Endothelial cell of umbilical vein (primary cell): Measurements from ENCODE around the gene GRK5. TPM values are rescaled to one million over a fixed set of nuclear protein-coding genes. Genes with fewer than 3 reads are reported as not detected.

Experiments used
- BruUV-seq: library from RNA; stranded (reverse); fragments of 400-500 nt; replicated peaks from 2 replicates; lab custom pipeline; 2021; lab: Mats Ljungman, UMichigan
- CTCF ChIA-PET: fragments of 300-600, 350-600 bp; sonication (Branson Sonifier 250); formaldehyde crosslinking; loops from one replicate; lab custom pipeline; 2021; ENCODE audit warnings: antibody characterized with exemption, inconsistent platforms; lab: Charles Lee
- POLR2A ChIA-PET: fragments of 300-600, 350-600 bp; sonication (Branson Sonifier 250); formaldehyde crosslinking; loops from one replicate; lab custom pipeline; 2021; ENCODE audit warnings: antibody characterized with exemption, inconsistent platforms; lab: Charles Lee
- DNase-seq: peaks from one replicate; pipeline ENCODE4 v3.0.0-alpha.2; 2011; ENCODE audit warnings: low read depth, low spot score
- FAIRE-seq: peaks from 2 replicates; lab custom pipeline; 2011; peaks lifted over from hg19 to GRCh38; lab: Jason Lieb, UNC
- H2AFZ ChIP-seq: 2 replicates; pipeline ENCODE4 v1.6.0; 2012; ENCODE audit warnings: low read depth, low read length, control low read depth, inconsistent platforms
- H3K27ac ChIP-seq: 2 replicates; pipeline ENCODE4 v1.5.1; 2011; ENCODE audit warnings: low read depth, mild to moderate bottlenecking, control low read depth, low read length, moderate library complexity; ENCODE audit not compliant: insufficient read depth
- H3K27me3 ChIP-seq, 2 experiments: 2 replicates each; pipeline versions ENCODE4 v1.6.0 to v1.6.1; 2011; ENCODE audit warnings: low read length in 2 of 2, mixed read lengths in 1 of 2; ENCODE audit not compliant: control insufficient read depth in 2 of 2, insufficient read depth in 2 of 2
- H3K36me3 ChIP-seq, 2 experiments: 2 replicates in 1 of 2; 3 replicates in 1 of 2; pipeline ENCODE4 v1.5.1; 2011; ENCODE audit warnings: low read length in 2 of 2, mild to moderate bottlenecking in 1 of 2, moderate library complexity in 1 of 2; ENCODE audit not compliant: control insufficient read depth in 2 of 2, insufficient read depth in 2 of 2; ENCODE audit errors: extremely low read depth in 1 of 2
- H3K4me1 ChIP-seq: 3 replicates; pipeline ENCODE4 v1.5.1; 2011; ENCODE audit warnings: mild to moderate bottlenecking, low read length; ENCODE audit not compliant: control insufficient read depth, insufficient read depth; ENCODE audit errors: extremely low read depth
- H3K4me2 ChIP-seq: 2 replicates; pipeline ENCODE4 v1.6.1; 2011; ENCODE audit warnings: low read length, control low read depth, mixed read lengths; ENCODE audit not compliant: insufficient read depth
- H3K4me3 ChIP-seq, 3 experiments: fragments of 200-600 bp in 1 of 3; sonication (generic), shearing (Covaris generic) in 1 of 3; replicated peaks in 1 of 3; 2 replicates each; pipeline ENCODE4 v1.5.1; 2011 to 2016; ENCODE audit warnings: control low read depth in 3 of 3, low read length in 3 of 3, mild to moderate bottlenecking in 2 of 3, inconsistent platforms in 1 of 3, low read depth in 1 of 3, moderate library complexity in 1 of 3; ENCODE audit not compliant: insufficient read depth in 1 of 3
- H3K79me2 ChIP-seq: 2 replicates; pipeline ENCODE4 v1.6.0; 2012; ENCODE audit warnings: low read length, inconsistent platforms; ENCODE audit not compliant: control insufficient read depth, insufficient read depth
- H3K9ac ChIP-seq: replicated peaks from 2 replicates; pipeline ENCODE3; 2011; ENCODE audit warnings: low read length, control low read depth; ENCODE audit not compliant: insufficient read depth; ENCODE audit errors: extremely low read depth
- H3K9me1 ChIP-seq: replicated peaks from 3 replicates; pipeline ENCODE4 v1.6.0; 2011; ENCODE audit warnings: mild to moderate bottlenecking, low read length; ENCODE audit not compliant: control insufficient read depth, insufficient read depth; ENCODE audit errors: extremely low read depth
- H3K9me3 ChIP-seq: replicated peaks from 2 replicates; pipeline ENCODE4 v1.5.1; 2012; ENCODE audit warnings: low read length, inconsistent platforms; ENCODE audit not compliant: control insufficient read depth, insufficient read depth
- H4K20me1 ChIP-seq: replicated peaks from 2 replicates; pipeline ENCODE3; 2011; ENCODE audit warnings: mild to moderate bottlenecking, low read length; ENCODE audit not compliant: control insufficient read depth, insufficient read depth; ENCODE audit errors: extremely low read depth
- EZH2 ChIP-seq: IDR thresholded peaks from 2 replicates; pipeline ENCODE4 v1.6.1; 2012; ENCODE audit warnings: borderline replicate concordance, low read depth, mild to moderate bottlenecking, moderate library complexity, low read length, inconsistent platforms; ENCODE audit not compliant: severe bottlenecking
- FOS ChIP-seq: IDR thresholded peaks from 2 replicates; pipeline ENCODE4 v1.6.1; 2011; ENCODE audit warnings: mild to moderate bottlenecking, low read length, moderate library complexity, borderline replicate concordance; ENCODE audit not compliant: insufficient read depth
- GATA2 ChIP-seq: IDR thresholded peaks from 2 replicates; pipeline ENCODE4 v1.7.0; 2011; ENCODE audit warnings: low read depth, mild to moderate bottlenecking, moderate library complexity, mixed read lengths, low read length; ENCODE audit not compliant: insufficient read length, insufficient read depth
- JUN ChIP-seq: IDR thresholded peaks from 2 replicates; pipeline ENCODE4 v1.6.1; 2011; ENCODE audit warnings: borderline replicate concordance, low read depth; ENCODE audit not compliant: insufficient read length, insufficient read depth
- MYC ChIP-seq: IDR thresholded peaks from one replicate; pipeline ENCODE4 v1.6.1; 2011; ENCODE audit warnings: mild to moderate bottlenecking, low read depth, low read length
- POLR2A ChIP-seq: IDR thresholded peaks from 2 replicates; pipeline ENCODE4 v1.6.1; 2012; ENCODE audit warnings: low read depth, mild to moderate bottlenecking, control low read depth, low read length
- POLR2AphosphoS5 ChIP-seq: IDR thresholded peaks from 2 replicates; pipeline ENCODE4 v1.6.1; 2012; ENCODE audit warnings: low read depth, mild to moderate bottlenecking, control low read depth, low read length, moderate library complexity; ENCODE audit not compliant: insufficient read depth
- dilution Hi-C: fragments of 300-500 bp; cut with MboI; formaldehyde crosslinking; loops from one replicate; pipeline ENCODE4 v1.15.0; 2019; ENCODE audit warnings: low sequenced_read_pairs; ENCODE audit not compliant: extremely low pct_ligation_motif_present
- intact Hi-C: fragments of 100-400 bp; cut with micrococcal nuclease; formaldehyde crosslinking; loops from one replicate; pipeline ENCODE4 v1.10.0; 2022
- polyA plus RNA-seq, 4 experiments: library from polyadenylated mRNA; depleted of rRNA in 3 of 4; stranded (reverse) in 3 of 4; unstranded in 1 of 4; fragments of >200 nt; gene quantifications; 2 replicates each; pipeline versions ENCODE4 v1.2.1 to v1.2.3, GENCODE V29; 2011 to 2012; ENCODE audit warnings: missing spikeins in 1 of 4
- total RNA-seq: library from RNA; stranded (reverse); gene quantifications from 2 replicates; pipeline ENCODE4 v1.2.3, GENCODE V29; 2021
- TF ChIP-seq, protein P1 (sequence below): IDR thresholded peaks from 2 replicates; pipeline ENCODE4 v1.6.1; 2011; ENCODE audit not compliant: insufficient read depth, insufficient read length
- TF ChIP-seq, protein P2 (sequence below), 2 donors: IDR thresholded peaks; 1 replicate in 1 of 2; 2 replicates in 1 of 2; pipeline ENCODE4 v1.5.1; 2011; ENCODE audit warnings: low read length in 2 of 2, mild to moderate bottlenecking in 2 of 2, moderate library complexity in 2 of 2, control low read depth in 1 of 2, inconsistent platforms in 1 of 2, low read depth in 1 of 2; ENCODE audit not compliant: insufficient read depth in 1 of 2; ENCODE audit errors: extremely low read depth in 1 of 2

GRK5 gene
- total and polyA plus RNA-seq, 2 donors (not counting 3 experiments of a cell fraction or from before 2014, with no cell fraction given) = 13.1 to 29.5 TPM

DNA sequence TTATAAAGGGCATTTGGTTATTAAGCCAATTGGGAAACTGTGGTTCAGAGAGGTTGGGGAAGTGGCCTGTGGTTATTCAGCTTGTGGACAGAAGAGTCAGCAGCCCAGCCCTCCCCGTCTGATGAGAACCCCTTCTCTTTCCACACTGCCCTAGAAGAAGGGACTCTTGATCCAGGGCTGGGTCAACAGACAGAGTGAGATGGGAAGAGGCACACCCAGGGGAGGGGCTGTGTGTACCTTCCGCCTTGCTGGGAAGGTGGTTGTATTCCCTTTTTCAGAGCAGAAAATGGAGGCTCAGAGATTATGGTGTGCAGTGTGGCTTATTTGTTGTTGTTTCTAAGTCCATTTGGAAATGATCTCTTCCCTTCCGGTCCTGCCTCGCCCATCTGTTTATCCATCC, 103.4 kb downstream of the GRK5 start:
- FAIRE-seq = no peak
- POLR2A ChIA-PET = no interaction called here
- TF ChIP-seq POLR2A = no peak
- no peak for TF ChIP-seq GATA2
- TF ChIP-seq EZH2 = no peak
- TF ChIP-seq MYC = no peak
- TF ChIP-seq, protein P1, sequence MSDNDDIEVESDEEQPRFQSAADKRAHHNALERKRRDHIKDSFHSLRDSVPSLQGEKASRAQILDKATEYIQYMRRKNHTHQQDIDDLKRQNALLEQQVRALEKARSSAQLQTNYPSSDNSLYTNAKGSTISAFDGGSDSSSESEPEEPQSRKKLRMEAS = no peak
- TF ChIP-seq FOS = no peak
- no peak for TF ChIP-seq POLR2AphosphoS5
- TF ChIP-seq, protein P2, sequence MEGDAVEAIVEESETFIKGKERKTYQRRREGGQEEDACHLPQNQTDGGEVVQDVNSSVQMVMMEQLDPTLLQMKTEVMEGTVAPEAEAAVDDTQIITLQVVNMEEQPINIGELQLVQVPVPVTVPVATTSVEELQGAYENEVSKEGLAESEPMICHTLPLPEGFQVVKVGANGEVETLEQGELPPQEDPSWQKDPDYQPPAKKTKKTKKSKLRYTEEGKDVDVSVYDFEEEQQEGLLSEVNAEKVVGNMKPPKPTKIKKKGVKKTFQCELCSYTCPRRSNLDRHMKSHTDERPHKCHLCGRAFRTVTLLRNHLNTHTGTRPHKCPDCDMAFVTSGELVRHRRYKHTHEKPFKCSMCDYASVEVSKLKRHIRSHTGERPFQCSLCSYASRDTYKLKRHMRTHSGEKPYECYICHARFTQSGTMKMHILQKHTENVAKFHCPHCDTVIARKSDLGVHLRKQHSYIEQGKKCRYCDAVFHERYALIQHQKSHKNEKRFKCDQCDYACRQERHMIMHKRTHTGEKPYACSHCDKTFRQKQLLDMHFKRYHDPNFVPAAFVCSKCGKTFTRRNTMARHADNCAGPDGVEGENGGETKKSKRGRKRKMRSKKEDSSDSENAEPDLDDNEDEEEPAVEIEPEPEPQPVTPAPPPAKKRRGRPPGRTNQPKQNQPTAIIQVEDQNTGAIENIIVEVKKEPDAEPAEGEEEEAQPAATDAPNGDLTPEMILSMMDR (IDR thresholded peaks at IDR 0.05; ENCODE audit: extremely low read depth in 1 of 2, insufficient read depth in 1 of 2, low read depth in 1 of 2, low read length in 2 of 2) = no peak
- no peak for TF ChIP-seq JUN
- H3K79me2 ChIP-seq = peaks cover 4% of the 10 kb centered on the region
- no peak overlapping the region for H3K4me3 ChIP-seq
- dilution Hi-C loops = no loop called here
- no peaks in the 10 kb centered on the region for H4K20me1 ChIP-seq
- intact Hi-C loops = no loop called here
- H3K36me3 ChIP-seq = no peaks in the 10 kb centered on the region
- DNase-seq = no peak
- H3K27ac ChIP-seq = no peak overlapping the region
- no peaks in the 10 kb centered on the region for H3K27me3 ChIP-seq
- no peaks in the 10 kb centered on the region for H3K9me3 ChIP-seq
- no peak overlapping the region for H3K4me2 ChIP-seq
- peaks cover 36% of the 10 kb centered on the region for H3K4me1 ChIP-seq
- no peak overlapping the region for H3K9ac ChIP-seq
- BruUV-seq = no TSS peak
- CTCF ChIA-PET = no interaction called here
- H3K9me1 ChIP-seq = no peaks in the 10 kb centered on the region
- no peak overlapping the region for H2AFZ ChIP-seq
